Nucleus accumbens (tissue), 56 donors: ENCODE data around the gene ZBTB33.
A peak's percentile ranks its signal among the peaks of the same experiment; 100 is the strongest.

Experiments
- DNase-seq, 56 donors: peaks; one replicate each; lab custom pipeline; 2025; lab: John Stamatoyannopoulos, UW

Gene ZBTB33

GRCh38 chrX:120262859-120263708, 12.5 kb downstream of the ZBTB33 start:
- peak in 29 of 56 donors; percentile 0 to 41 (median 4) for DNase-seq

DNA sequence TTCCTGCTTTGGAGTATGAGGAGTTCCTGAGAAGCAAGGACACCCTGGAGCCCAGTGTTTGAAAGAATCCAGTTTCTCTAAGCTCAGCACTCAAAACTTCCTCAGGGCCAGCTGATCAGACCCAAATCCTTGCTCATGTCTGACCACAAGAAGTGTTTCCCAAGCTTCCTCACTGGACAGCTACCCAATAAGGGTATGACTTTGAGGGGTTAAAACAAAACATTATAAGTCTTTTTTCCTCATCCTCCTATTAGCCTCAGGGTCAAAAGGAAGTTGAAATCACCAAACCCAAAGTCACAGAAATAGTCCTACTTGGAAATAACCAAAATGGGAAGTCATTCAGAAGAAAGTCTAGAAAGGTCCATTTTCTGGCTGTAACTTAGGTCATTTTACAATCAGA, 13.7 kb downstream of the ZBTB33 start:
- no peak for DNase-seq

- peak in 1 of 56 donors; percentile 1 for DNase-seq
Measured at GRCh38 chrX:120269373-120270035, 18.9 kb downstream of the ZBTB33 start.

- no peak for DNase-seq
Measured at GRCh38 chrX:120270567-120270966, 20.0 kb downstream of the ZBTB33 start.

DNA sequence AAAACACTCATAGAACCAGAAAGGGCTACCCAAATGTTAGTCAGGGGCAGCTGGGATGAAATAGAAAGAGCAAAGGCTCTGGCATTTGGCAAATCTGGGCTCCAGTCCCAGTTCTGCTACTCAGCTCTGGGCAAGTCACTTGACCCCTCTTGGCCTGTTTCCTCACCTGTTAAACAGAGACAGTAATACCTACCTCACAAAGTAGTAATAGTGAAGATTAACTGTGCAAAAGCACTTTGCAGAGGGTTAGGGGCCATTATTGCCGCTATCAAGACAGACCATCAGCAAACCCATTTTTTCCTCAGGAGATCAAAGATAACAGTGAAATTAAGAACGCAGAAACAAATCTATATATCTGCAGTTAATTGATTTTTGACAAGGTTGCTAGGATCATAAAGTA, 20.6 kb downstream of the ZBTB33 start:
- no peak for DNase-seq

- no peak for DNase-seq
Measured at GRCh38 chrX:120274145-120274544, 23.5 kb downstream of the ZBTB33 start.

DNA sequence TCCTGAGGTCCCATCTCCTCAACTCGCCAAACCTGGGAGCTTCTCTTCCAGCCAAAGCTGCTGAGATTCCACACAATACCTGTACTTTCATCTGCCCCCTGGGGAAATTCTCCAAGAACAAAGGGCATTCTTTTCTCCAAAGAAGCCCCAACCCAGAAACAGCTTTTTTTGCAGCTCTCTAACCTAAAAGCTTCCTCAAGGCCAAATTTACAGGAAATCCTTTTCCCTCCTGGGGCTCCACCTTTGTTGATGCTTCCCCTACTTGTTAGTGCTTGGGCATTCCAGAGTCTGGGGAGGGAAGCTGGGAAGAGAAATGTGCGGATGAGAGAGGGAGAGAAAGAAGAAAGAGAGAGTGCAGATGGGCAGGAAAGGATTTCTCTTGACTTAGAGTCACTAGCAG, 24.3 kb downstream of the ZBTB33 start:
- DNase-seq = no peak

- DNase-seq = no peak
Measured at GRCh38 chrX:120281021-120281624, 30.5 kb downstream of the ZBTB33 start.

GRCh38 chrX:120281761-120282160, 31.1 kb downstream of the ZBTB33 start:
- DNase-seq = no peak

- no peak for DNase-seq
Measured at GRCh38 chrX:120282697-120283096, 32.1 kb downstream of the ZBTB33 start.

DNA sequence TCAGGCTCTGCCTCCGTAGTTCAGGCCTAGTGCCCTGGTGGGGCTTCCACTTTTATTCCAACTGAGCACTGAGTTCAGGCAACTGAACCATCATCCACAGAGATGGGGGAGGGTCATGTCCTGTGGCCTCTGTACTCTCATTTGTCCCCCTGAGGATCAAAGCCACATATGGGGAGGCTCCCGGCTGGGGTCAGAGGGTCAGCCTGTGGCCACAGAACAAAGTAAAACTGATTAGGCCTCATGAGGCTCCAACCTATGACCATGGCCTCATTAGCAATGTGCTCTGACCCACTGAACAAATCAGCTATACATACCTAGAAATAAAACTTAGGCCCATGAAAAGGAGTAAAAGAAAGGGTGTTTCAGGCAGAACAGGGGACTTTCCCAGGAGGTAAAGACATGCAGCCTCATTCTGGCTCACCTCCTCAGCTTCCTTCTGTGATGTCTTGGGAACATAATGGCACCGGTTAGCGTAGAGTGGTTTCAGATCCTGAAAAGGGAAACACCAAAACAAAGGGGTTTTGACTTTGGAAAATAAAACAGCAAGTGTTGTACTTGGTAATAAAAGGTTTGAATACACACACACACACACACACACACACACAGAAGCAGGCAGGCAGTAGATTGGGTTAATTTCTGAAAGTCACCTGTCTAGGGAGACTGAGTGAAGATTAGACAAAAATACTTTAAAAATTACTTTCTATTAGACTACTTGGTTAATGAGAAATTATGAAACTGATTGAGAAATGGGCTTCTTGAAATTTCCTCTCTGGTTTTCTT, 36.3 kb downstream of the ZBTB33 start:
- DNase-seq = no peak

- DNase-seq = no peak
Measured at GRCh38 chrX:120287513-120288112, 37.0 kb downstream of the ZBTB33 start.

DNA sequence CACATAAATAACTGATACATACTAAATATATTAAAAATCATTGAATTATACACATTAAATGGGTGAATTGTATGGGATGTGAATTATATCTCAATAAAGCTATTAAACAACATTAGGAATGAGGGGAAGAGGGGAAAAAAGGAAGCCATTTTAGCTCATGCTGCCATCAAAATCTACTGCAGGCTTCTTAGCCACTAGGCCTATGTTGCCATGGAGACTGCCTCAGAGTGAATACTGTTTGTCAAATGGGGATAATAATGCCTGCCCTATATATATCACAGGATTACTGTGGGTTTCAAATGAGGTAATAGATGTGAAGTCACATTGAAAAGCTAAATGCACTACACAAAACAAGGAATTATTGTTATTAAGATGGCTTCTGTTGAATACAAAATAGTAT, 39.5 kb downstream of the ZBTB33 start:
- DNase-seq = no peak

DNA sequence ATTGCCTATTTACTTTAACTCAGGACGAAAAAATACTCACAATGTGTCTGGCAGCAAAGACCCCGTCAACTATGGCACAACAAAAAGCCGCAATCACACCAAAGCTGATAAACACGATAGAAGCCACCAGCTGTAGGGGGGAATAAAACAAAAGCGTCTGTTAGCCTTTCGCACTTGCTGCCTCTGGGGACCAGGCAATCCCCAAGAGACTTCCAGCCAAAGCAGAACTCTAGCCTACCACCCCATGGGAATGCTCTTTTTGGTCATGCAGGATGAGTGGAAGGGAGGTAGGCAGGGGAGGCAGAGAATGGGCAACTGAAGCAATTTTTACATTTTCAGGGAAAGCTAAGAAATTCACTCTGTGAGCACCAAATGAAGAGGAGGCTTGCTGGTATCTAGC, 40.6 kb downstream of the ZBTB33 start:
- DNase-seq = no peak

DNA sequence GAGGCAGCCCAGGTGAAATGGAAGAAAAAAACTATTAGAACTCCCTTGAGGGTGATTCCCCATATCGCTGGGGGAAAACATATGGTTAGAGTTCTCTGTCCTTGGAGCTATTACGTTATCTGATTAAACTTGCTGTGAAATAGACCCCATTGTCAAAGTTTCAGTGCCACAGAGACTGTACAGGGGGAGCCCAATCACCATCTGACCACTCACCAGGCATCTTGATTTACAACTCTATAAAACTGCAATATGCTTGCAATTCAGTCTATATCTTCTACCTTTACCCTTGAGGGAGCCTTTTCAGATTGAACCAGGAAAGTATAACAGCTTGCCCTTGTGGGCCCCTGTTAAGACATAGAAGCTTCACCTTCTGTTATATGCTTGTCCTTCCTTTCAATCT, 42.4 kb downstream of the ZBTB33 start:
- no peak for DNase-seq

- DNase-seq = no peak
Measured at GRCh38 chrX:120294651-120295050, 44.0 kb downstream of the ZBTB33 start.

DNA sequence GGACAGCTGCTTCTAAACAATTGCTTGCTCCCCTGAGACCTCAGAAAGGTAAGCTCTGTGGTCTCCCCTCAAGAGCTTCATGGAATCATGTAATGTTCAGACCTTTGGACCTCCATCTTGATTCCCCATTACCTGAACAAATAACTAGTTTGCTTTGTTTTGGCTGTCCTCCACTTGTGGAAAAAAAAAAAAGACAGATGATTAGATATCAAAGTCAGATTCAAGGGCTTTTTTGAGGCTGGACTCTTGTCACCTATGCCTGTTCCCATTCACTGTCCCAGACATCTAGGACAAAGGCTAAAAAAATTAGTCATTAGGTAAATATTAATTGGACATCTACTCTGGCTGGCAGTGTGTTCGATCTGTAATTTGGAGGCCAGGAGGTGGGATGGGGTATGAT, 47.3 kb downstream of the ZBTB33 start:
- DNase-seq = no peak

DNA sequence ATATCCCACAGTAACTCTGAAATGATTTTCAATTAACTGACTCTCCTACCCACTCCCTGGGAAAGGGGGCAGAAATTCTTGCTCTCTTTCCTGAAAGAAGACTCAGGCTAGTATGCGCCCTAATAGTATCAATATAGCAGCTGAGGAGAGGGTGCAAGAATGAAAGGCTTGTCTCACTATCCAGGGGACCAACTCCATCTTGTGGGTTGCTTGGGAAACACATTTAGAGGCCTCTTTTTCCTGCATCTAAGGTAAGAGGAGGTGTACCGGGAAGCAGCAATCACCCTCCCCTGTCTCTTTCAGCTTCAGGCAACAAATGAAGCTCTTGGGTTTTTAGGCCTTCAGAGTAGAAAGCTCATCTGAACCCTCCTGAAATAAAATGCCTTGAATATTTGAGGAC, 49.3 kb downstream of the ZBTB33 start:
- peak in 3 of 56 donors; percentile 1 to 6 (median 1) for DNase-seq

DNA sequence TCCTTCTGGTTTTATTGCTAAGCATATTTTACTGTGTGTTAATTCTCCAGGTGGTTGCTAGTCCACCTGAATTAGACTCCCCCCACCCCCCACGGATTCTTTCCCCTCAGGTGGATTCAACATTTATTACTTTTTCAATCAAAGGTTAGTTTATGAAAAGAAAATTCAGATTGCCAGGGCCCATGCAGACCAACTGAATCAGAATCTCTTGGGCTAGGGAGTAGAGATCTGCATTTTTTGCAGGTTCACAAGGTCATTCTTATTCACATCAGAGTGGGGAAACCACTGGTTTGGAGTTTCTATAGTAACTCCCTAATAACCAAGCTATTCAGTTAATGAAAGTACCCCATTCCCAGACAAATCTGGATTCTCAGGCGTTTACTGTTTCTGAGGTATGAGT, 50.9 kb downstream of the ZBTB33 start:
- no peak for DNase-seq

DNA sequence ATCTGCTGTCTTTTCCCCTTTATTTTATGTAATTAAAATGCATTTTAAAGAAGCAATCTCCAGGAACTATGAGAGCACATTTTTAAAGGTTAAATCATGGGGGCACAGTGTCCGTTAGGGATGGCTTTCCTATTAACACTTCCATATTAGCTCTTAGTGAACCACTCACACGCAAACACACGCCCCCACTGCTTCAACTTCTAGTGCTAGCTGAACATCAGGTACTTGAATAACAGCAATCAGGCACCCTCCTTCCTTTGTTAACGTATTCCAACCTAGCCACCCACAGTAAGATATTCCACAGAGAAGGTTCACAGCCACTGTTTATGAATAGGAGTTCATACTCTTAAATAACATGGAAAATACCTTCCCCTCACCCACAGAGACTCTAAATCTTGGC, 51.3 kb downstream of the ZBTB33 start:
- peak in 13 of 56 donors; percentile 0 to 47 (median 14) for DNase-seq
